ENCODE data around the gene HNRNPC.
"Not testable (repeated sequence)": the region's sequence is repeated elsewhere in the genome, so short reads cannot be mapped to it uniquely, and the experiment has no call there.

The HNRNPC gene

DNA sequence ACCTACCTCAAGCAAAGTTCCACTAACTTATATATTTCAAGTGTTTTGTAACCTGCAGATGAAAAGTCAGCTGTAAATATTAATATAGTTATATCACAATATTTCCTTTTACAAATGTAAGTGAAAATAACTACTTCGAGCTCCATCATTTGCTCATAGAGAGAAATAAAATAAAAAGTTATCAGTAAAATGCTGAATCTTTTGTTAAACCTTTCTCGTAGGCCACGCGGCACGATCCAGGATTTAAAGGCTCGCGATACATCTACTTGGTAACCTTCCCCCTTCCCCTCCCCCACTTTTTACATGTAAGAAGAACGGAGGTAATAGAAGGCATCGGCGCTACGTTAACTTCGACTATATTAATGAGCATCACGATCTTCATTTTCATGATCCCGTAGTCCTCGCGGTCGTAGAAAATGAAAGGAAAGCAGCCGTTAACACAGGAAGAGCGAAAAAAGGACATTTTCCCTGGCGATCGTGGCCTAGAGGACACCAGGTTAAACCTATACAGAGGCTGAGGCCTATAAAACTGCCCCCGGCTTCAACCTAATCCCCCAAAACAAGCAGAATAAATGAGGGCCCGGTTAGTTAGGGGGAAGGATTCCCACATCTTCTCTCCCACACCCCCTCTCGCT is 508 bp downstream of the HNRNPC start:
- peak; percentile 23 for DNase-seq

DNA sequence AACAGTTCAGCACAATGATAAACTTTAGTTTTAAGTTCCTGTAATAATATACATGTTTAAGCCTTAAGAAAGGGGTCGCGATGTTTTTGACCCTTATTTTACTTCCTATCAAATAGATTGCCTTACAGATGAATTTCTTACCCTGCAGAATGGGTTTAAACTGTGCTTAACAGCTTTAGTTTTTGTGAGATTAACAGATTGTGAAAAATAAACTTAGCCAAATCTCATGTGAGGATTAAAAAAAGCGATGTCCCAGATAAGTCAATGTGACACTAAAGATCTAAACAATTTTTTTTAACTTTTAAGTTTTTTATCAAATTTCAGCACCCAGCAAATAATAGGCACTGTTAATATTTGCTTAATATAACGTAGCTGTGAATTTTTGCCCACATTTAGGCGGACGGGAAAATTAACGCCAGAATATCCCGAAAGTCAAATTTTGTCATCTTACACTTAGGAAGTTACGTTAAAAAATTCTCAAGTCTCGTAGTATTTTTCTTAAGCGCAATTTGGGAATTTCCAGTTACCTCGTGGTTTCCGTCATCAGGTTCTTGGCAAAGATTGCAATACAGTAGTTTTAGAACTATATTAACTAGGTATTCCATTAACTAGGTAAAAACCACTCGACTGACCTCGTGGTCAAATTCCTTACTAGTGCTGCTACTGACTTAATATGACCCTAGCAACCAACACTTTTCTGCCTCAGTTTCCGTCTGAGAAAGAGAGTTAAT is 1.2 kb downstream of the HNRNPC start:
- DNase-seq = no peak

DNA sequence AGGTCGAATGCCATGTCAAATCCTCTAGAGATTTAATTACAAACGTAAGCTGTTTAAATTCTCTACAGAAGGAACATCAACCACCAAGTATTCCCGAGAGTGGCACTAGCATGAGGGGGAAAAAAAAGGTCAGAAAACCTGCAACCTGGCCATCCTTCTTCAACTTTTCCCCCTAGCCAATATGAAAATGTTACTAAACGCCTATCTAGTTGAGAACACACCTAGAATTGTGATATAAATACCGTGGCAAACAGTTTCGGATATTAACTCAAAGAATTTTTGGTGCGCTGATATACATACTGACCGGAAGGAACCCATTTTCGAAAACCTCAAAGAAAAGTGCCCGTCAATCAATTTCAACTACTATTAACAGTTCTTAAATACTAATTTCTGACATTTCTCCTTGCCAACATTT is 1.8 kb downstream of the HNRNPC start:
- no peak for DNase-seq

DNA sequence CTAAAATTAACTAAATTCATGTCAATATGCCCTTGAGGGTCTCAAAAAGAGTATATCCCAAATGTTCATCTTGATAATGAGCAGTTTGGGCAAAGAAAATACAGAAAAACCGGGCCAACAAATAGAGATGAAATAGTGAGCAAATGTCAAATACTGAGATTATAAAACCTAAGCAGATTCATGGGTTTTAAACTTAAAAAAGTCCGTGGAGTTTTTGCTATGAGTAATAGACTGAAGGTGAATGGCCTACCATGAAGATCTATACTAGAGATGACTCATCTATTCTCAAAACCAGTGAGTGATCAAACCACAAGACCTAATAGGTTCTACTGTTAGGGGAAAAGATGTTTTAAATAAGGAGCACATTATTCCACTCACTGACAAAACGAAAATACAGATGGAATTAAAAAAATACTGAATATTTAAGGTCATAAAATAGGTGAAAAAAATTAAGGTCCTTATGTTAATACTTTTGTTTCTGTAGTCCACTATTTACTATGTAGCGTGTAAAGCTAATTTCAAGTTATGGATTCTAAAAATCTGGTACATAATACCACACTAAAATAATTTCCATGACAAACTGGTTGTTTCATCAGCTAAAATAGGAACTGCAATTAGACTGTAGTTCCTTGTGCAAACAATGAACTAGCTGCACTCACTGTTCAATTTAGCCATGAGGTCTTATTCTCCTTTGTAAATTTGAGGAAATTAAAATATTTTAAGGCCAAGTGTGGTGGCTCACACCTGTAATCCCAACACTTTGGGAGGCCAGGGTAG is 5.0 kb downstream of the HNRNPC start:
- no peak for DNase-seq

DNA sequence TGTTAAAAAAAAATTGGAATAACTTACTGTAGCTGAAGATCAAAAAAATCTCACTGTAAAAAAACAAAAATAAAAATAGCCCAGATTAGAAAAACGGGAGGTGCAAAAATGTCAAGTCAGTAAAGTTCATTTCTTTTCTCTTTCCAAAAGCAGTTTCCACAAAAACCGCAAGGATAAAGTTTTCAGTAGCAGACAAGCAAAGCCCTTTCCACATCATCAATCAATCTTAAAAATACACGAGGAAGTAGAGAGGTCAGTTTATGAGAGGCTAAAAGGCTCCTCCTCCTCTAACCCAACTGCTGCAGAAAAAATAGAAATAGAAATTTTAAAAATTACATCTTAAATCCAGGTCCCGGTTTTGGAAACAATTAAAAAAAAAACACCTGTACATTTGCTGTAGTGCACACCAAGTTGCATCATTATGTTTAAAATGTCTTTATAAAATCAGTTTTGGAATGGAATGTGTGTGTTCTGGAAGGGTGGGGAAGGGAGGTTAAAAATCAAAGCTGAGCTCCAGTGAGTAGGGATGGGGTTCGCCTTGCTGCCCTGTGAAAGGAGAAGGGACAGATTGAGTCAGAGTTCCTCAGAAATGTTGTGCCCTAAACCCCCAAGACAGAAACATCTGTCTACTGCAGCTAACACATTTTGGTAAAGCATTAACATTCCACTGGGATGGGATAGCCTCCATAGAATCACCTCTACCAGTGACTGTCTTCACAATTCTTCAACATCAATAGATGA is 5.8 kb downstream of the HNRNPC start:
- no peak for DNase-seq

DNA sequence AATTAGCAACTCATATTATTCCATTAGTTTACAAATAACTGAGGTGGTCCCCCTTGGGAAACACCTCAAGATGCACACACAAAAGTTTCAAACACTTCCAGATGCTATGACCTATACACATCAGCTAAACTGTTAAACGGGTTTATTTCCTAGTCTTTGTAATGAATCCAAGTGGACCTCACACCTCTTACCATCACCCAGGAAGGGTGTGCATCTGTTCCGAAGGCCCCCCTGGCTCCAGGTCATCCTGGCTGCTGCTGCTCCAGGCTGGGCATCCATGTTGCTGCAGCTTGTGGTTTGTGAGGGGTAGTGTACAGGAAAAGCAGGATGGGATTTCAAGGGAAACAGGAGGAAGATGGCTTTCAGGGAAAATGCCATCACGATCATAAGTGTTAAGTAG is 6.8 kb downstream of the HNRNPC start:
- DNase-seq = no peak

DNA sequence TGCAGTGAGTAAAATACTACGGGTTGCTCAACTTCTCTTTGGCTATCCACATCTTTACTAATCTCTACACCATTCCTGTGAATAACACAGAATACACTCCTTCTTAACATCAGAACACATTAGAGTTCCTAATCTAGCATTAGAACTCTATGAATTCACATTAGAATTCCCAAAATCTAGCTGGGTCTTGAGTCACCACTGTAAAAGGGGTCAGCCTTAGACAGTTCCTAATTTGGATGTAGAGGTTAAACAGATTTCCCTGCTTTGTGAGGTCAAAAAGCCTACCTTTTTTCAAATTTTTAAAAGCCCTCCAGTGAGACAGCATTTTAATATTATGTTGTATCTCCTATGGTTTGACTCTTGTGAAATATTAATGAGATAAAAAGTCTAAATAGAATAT is 7.4 kb downstream of the HNRNPC start:
- no peak for DNase-seq

DNA sequence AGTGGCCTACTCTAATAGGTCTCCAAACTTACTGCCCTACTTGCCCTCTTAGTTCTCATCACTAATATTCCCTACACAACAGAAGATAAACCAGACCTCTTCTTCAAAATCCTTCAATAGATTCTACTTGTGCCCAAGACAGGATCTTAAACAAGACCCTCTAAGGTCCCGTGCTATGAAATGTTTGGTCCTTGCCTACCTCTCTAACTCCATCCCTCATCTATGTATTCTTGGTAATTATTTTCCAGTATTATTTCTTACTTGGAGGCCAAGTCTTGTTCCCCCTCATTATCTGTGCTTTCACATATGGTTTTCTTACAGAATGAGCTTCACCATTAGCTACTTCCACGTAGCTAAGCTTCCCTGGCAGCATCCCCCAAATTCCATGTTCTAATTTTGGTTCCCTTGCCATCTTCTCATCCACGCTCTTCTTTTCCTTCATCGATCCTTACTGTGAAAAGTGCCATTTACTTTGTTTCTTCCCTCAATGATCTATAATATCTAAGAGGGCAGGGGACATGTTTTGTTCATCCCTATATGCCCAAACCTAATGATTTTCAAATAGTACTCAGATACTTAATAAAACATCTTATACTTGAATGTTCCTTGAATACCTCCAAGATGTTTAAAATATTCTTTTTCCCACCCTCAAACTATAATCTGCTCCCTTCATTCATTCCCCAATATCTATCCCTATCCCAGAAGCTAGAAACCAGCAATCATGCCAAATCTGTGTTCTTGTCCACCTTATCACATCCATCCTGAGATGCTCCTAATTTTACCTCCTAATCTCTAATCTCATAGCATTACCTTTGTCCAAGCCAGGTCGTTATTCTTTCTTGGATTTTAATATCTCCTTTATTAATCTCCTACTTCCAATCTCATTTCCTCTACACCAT is 10.1 kb downstream of the HNRNPC start:
- DNase-seq = no peak

DNA sequence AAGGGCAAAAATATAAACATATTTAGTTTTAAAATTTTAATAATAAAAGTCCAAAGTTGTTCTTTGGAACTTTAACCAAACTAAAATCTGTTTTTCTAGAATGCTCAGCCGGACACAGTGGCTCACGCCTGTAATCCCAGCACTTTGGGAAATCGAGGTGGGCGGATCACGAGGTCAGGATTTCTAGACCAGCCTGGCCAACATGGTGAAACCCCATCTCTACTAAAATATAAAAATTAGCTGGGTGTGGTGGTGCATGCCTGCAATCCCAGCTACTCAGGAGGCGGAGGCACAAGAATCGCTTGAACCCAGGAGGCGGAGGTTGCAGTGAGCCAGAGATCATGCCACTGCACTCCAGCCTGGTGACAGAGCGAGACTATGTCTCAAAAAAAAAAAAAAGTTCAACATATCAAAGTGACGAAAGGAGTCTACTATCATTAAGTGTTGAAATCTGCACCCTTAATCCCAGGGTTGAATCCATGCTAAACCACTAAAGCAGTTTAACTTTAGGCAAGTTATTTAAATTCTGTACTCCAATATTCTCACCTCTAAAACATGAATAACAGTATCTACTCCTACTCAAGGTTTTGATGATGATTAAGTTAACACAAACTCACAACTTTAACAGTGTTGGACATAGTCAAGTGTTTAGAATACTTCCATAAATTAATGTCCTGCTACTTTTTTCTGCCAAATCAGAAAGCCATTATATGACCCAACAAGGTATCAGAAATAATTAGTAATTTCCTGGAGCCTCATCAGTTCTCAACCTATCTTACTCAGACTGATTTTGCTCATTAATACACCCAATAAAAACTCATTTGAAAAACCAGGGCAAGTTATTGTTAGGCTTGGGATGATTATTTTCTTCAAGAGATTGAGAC is 11.0 kb downstream of the HNRNPC start:
- DNase-seq = no peak

DNA sequence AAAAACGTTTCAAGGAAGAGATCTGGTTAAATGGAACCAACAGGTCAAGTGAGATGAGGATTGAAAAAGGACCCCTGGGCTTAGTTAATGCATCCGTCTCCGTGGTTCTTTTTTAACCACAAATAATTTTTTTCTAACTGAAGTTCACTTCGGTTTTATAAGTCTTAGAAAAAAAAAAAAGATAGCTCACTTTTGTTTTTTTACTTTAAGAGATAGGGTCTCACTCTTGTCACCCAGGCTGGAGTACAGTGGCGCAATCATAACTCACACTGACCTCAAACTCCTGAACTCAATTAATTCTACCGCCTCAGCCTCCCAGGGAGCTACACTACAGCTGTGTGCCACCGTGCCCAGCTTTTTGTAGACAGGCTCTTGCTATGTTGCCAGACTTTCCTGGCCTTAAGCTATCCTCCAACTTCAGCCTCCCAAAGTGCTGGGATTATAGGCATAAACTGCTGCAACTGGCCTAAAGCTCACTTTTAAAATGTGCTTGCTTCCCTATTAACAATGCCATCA is 11.8 kb downstream of the HNRNPC start:
- no peak for DNase-seq

DNA sequence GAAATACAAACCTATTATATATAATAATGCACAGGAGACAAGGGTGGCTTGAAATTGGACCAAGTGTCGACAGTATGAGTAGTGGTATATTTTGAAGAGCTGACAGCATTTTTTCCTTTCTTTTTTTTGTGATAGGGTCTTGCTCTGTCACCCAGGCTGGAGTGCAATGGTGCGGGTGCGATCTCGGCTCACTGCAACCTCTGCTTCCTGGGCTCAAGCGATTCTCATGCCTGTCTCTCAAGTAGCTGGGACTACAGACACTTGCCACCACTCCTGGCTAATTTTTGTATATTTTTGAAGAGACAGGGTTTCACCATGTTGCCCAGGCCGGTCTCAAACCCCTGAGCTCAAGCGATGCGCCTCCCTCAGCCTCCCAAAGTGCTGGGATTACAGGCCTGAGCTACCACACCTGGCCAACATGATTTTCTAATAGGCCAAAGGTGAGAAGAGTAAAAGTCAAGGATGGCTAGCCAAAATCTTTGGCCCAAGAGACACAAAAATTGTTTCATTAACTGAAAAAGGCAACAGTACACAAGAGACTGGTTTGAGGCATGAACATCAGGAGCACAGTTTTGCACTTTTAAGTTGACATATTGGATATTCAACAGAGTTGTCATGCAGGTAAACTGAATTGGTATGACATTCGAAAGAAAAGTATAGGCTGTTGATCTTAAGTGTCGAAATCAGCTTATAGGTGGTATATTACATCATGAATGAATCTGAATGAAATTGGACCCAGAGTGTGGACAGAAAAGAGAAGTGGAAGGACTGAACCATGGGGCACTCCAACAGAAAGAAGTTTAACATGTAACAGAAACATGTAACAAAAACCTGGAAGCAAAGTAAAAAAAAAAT is 12.5 kb downstream of the HNRNPC start:
- no peak for DNase-seq

DNA sequence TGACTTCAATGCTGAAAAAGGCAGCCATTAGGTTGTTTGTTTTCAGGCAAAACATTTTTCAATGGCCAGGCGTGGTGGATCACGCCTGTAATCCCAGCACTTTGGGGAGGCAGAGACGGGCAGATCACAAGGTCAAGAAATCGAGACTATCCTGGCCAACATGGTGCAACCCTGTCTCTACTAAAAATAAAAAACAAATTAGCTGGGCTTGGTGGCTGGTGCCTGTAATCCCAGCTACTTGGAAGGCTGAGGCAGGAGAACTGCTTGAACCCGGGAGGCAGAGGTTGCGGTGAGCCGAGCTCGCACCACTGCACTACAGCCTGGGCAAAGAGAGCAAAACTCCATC is 13.2 kb downstream of the HNRNPC start:
- DNase-seq = not testable (repeated sequence)

DNA sequence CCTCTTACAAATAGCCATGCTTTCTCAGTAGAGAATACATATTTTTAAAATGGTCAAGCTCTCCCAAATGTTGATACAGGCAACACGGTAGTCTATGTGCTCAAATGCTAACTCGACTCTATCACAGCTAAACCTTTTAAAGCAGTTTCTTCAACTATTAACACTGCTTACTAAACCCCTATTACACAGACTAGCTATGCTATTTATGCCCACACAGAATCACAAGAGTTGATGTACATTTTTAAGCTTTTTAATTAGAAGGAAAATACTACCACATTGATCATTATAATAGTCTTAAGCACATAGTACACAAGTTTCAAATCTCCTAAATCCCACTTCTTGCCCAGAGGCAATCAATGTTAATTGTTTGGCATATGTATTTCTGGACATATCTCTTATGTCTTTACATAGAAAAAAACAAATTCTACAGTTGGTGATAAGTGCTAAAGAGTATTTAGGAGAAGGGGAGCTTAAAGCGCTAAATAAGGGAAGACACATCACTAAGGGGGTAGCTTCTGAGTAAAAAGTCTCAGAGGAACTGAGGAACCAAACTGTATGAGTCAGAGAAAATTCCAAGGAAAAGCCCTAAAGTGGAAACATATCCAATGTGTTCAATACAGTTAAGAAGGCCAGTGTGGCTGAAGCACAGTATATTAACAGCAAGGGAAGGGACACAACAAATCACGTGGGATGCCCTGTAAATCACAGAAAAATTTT is 13.7 kb downstream of the HNRNPC start:
- no peak for DNase-seq

DNA sequence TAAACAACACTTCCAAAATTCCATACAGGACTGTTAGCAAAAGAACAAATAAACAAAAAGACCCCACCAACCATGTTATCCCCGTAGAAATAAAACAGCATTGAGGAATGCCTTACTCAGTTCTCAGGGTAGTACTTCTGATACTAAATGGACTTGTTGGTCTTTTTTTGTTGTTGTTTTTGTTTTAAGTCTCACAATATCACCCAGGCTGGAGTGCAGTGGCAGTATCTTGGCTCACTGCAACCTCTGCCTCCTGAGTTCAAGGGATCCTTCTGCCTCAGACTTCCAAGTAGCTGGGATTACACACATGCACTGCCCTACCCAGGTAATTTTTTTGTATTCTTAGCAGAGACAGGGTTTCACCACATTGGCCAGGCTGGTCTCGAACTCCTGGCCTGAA is 17.1 kb downstream of the HNRNPC start:
- no peak for DNase-seq

DNA sequence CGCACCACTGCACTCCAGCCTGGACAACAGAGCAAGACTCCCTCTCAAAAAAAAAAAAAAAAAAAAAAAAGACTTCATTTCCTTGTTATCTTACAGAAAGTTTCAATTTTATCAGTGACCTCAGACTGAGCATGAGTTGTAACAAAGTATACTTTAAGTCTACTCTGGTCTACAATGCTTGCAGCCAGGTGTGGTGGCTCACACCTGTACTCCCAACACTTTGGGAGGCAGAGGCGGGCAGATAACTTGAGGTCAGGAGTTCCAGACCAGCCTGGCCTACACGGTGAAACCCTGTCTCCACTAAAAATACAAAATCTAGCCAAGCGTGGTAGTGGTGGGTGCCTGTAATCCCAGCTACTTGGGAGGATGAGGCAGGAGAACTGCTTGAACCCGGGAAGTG is 18.0 kb downstream of the HNRNPC start:
- no peak for DNase-seq

DNA sequence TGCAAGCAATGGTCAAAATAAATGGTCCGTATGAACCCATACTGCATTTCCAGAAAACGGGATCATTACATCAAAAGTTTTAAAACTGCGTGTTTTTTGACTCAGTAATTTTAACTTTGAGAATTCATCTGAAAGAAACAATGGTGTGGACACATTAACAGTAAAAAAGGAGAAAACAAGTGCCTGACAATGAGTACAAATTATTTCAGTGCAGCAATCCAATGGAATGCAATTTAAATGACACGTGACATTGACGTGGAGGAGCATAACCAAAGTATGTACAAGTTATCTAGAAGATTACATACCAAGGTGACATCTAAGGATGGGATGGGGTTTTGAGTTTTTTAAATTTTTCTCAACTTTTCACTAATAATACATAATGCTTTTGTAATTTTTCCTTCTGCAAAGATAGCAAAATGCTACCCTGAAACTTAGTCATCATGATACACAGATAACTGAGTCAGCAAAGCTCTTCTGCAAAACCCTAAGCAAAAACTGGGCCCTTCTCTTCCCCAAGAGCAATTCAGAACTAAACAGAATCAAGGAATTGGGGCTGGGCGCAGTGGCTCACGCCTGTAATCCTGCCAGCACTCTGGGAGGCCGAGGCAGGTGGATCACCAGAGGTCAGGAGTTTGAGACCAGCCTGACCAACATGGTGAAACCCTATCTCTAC is 20.4 kb downstream of the HNRNPC start:
- no peak for DNase-seq

DNA sequence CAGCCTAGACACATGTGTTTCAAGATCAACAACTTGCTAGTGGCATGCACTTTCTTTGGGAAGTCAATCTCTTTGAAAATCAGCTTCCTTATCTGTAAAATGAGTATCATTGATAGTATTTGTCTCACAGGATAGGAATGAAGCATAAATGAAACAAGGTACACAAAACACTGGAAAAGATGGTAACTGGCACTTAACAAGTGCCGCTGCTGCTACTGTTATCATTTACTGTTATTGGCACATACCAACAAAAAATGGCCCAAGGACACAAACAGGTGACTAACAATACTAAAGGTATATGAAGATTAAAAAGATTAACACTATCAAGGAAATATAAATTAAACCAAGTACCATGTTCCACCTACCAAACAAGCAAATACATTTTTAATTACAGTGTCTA is 20.9 kb downstream of the HNRNPC start:
- DNase-seq = no peak

DNA sequence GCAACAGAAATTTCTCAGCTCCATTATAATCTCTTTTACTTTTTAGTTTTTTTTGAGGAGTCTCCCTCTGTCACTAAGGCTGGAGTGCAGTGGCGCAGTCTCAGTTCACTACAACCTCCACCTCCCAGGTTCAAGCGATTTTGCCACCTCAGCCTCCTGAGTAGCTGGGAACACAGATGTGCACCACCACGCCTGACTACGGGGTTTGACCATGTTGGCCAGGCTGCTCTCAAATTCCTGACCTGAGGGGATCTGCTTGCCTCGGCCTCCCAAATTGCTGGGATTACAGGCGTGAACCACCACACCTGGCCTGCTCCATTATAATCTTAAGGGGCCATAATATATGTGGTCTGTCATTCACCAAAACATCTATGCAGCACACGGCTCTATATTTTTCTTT is 23.4 kb downstream of the HNRNPC start:
- DNase-seq = no peak

DNA sequence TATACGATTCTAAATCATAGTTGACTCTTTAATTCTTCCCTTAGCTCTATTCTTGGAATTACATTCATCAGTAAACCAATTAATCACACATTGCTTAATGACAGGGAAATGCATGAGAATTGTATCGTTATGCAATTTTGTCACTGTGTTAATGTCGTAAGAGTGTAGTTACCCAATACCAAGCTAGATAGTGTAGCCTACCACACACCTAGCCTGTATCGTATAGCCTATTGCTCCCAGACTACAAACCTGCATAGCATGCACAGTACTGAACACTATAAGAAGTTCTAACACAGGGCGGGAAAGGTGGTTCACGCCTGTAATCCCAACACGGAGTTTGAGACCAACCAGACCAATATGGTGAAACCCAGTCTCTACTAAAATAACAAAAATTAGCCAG is 24.7 kb downstream of the HNRNPC start:
- DNase-seq = no peak
